Activated naive CD4-positive, alpha-beta T cell (primary cell): ENCODE results near the gene TKTL1.
A peak's percentile ranks its signal among the peaks of the same experiment; 100 is the strongest.
"Not testable (repeated sequence)": the region's sequence is repeated elsewhere in the genome, so short reads cannot be mapped to it uniquely, and the experiment has no call there.

Source experiments
- DNase-seq, 4 experiments: peaks; one replicate each; lab custom pipeline; 2025; lab: John Stamatoyannopoulos, UW

Gene TKTL1

GRCh38 chrX:154309041-154309775 lies 13.6 kb downstream of the TKTL1 start:
- DNase-seq: no peak

- no peak for DNase-seq
Measured at GRCh38 chrX:154310616-154311536, 15.3 kb downstream of the TKTL1 start.

- no peak for DNase-seq
Measured at GRCh38 chrX:154312116-154312515, 16.5 kb downstream of the TKTL1 start.

GRCh38 chrX:154313147-154313546 lies 17.6 kb downstream of the TKTL1 start:
- DNase-seq: no peak

- DNase-seq: no peak
Measured at GRCh38 chrX:154315416-154315815, 19.8 kb downstream of the TKTL1 start.

- no peak for DNase-seq
Measured at GRCh38 chrX:154317391-154317995, 21.9 kb downstream of the TKTL1 start.

- DNase-seq: no peak
Measured at GRCh38 chrX:154320406-154320805, 24.8 kb downstream of the TKTL1 start.

GRCh38 chrX:154321152-154321551 lies 25.6 kb downstream of the TKTL1 start:
- DNase-seq: no peak

- DNase-seq: no peak
Measured at GRCh38 chrX:154321594-154321993, 26.0 kb downstream of the TKTL1 start.

- DNase-seq: no peak
Measured at GRCh38 chrX:154322890-154323289, 27.3 kb downstream of the TKTL1 start.

- no peak for DNase-seq
Measured at GRCh38 chrX:154323537-154323936, 27.9 kb downstream of the TKTL1 start.

- no peak for DNase-seq
Measured at GRCh38 chrX:154325541-154325940, 29.9 kb downstream of the TKTL1 start.

GRCh38 chrX:154327038-154327820 lies 31.6 kb downstream of the TKTL1 start:
- DNase-seq: peak in 2 of 4 experiments; percentile 15 to 39

- DNase-seq: no peak
Measured at GRCh38 chrX:154328646-154329045, 33.1 kb downstream of the TKTL1 start.

- no peak for DNase-seq
Measured at GRCh38 chrX:154329294-154329693, 33.7 kb downstream of the TKTL1 start.

GRCh38 chrX:154332561-154332960 lies 37.0 kb downstream of the TKTL1 start:
- DNase-seq: no peak

GRCh38 chrX:154333116-154333515 lies 37.5 kb downstream of the TKTL1 start:
- DNase-seq: no peak

GRCh38 chrX:154333837-154334271 lies 38.3 kb downstream of the TKTL1 start:
- DNase-seq: no peak

- no peak for DNase-seq
Measured at GRCh38 chrX:154334496-154334895, 38.9 kb downstream of the TKTL1 start.

- DNase-seq: not testable (repeated sequence)
Measured at GRCh38 chrX:154341399-154342298, 46.1 kb downstream of the TKTL1 start.

- DNase-seq: not testable (repeated sequence)
Measured at GRCh38 chrX:154343063-154343462, 47.5 kb downstream of the TKTL1 start.
